BLaER1 treated with 17β-estradiol and CSF1 and Interleukin-3, amounts not matched to agents 10 nM and 100 nM (cell line): ENCODE results near the gene PLA2G4E.

Experiments used
- H3K27ac ChIP-seq, 11 experiments: shearing (Covaris generic); formaldehyde crosslinking; 2 replicates each; pipeline ENCODE4 v1.8.1; 2022
- H3K27me3 ChIP-seq, 11 experiments: shearing (Covaris generic); formaldehyde crosslinking; 2 replicates each; pipeline ENCODE4 v1.8.1; 2022
- H3K36me3 ChIP-seq, 11 experiments: shearing (Covaris generic); formaldehyde crosslinking; 2 replicates each; pipeline ENCODE4 v1.8.1; 2022
- H3K4me1 ChIP-seq, 10 experiments: shearing (Covaris generic); formaldehyde crosslinking; 2 replicates each; pipeline ENCODE4 v1.8.1; 2022
- H3K4me2 ChIP-seq, 11 experiments: shearing (Covaris generic); formaldehyde crosslinking; 2 replicates each; pipeline ENCODE4 v1.8.1; 2022
- H3K4me3 ChIP-seq, 10 experiments: shearing (Covaris generic); formaldehyde crosslinking; 2 replicates each; pipeline ENCODE4 v1.8.1; 2022
- H3K9ac ChIP-seq, 11 experiments: shearing (Covaris generic); formaldehyde crosslinking; 2 replicates each; pipeline ENCODE4 v1.8.1; 2022
- H3K9me3 ChIP-seq, 11 experiments: shearing (Covaris generic); formaldehyde crosslinking; replicated peaks in 1 of 11; 2 replicates each; pipeline ENCODE4 v1.8.1; 2022
- H4K20me1 ChIP-seq, 11 experiments: shearing (Covaris generic); formaldehyde crosslinking; 2 replicates each; pipeline ENCODE4 v1.8.1; 2022
- Cebpa-rat ChIP-seq, 11 experiments: shearing (Covaris generic); IDR thresholded peaks; 2 replicates each; pipeline ENCODE4 v1.8.1; 2022

PLA2G4E gene

GRCh38 chr15:42001236-42001635 is 19.6 kb downstream of the PLA2G4E start:
- H3K4me1 ChIP-seq: peaks cover 0 to 17% (median 7%) of the 10 kb centered on the region in 10 experiments; a peak in 11 of 20 replicates
- H3K4me2 ChIP-seq: no peak overlapping the region
- H3K4me3 ChIP-seq: no peak overlapping the region
- no peak for TF ChIP-seq Cebpa-rat (IDR thresholded peaks at IDR 0.05)
- H3K27me3 ChIP-seq: no peaks in the 10 kb centered on the region
- H3K27ac ChIP-seq: no peak overlapping the region
- H3K36me3 ChIP-seq: no peaks in the 10 kb centered on the region
- H4K20me1 ChIP-seq: no peaks in the 10 kb centered on the region; a peak in 1 of 22 replicates
- no peak overlapping the region for H3K9ac ChIP-seq
- no peaks in the 10 kb centered on the region for H3K9me3 ChIP-seq

- Histone ChIP-seq H3K27me3 (no peaks in the 10 kb centered on the region), H3K9ac (no peak overlapping the region), H3K36me3 (no peaks in the 10 kb centered on the region), H4K20me1 (no peaks in the 10 kb centered on the region; a peak in 1 of 22 replicates), H3K4me3 (no peak overlapping the region), H3K27ac (no peak overlapping the region), H3K4me2 (peak overlapping the region in 8 of 11 experiments; percentile 3 to 41 (median 34); a peak in 8 of 22 replicates), H3K9me3 (no peaks in the 10 kb centered on the region), H3K4me1 (peaks cover 0 to 10% (median 7%) of the 10 kb centered on the region in 10 experiments; a peak in 11 of 20 replicates)
- no peak for TF ChIP-seq Cebpa-rat (IDR thresholded peaks at IDR 0.05)
These were observed 21.3 kb downstream of the PLA2G4E start for GRCh38 chr15:41999290-42000285.

GRCh38 chr15:41997845-41998244 is 23.0 kb downstream of the PLA2G4E start:
- Histone ChIP-seq H3K27ac (no peak overlapping the region), H3K4me3 (no peak overlapping the region), H3K4me2 (no peak overlapping the region), H3K4me1 (peaks cover 0 to 10% (median 7%) of the 10 kb centered on the region in 10 experiments; a peak in 11 of 20 replicates), H3K36me3 (no peaks in the 10 kb centered on the region), H3K9me3 (no peaks in the 10 kb centered on the region), H3K27me3 (no peaks in the 10 kb centered on the region), H3K9ac (no peak overlapping the region), H4K20me1 (no peaks in the 10 kb centered on the region; a peak in 1 of 22 replicates)
- no peak for TF ChIP-seq Cebpa-rat (IDR thresholded peaks at IDR 0.05)

GRCh38 chr15:41996921-41997592 is 23.8 kb downstream of the PLA2G4E start:
- Histone ChIP-seq H3K4me1 (peaks cover 0 to 10% (median 7%) of the 10 kb centered on the region in 10 experiments; a peak in 11 of 20 replicates), H3K9ac (no peak overlapping the region), H4K20me1 (no peaks in the 10 kb centered on the region; a peak in 1 of 22 replicates), H3K27me3 (no peaks in the 10 kb centered on the region), H3K27ac (no peak overlapping the region), H3K36me3 (no peaks in the 10 kb centered on the region), H3K4me2 (no peak overlapping the region), H3K4me3 (no peak overlapping the region), H3K9me3 (no peaks in the 10 kb centered on the region)
- no peak for TF ChIP-seq Cebpa-rat (IDR thresholded peaks at IDR 0.05)

GRCh38 chr15:41996376-41996775 is 24.5 kb downstream of the PLA2G4E start:
- peaks cover 0 to 10% (median 7%) of the 10 kb centered on the region in 10 experiments; a peak in 11 of 20 replicates for H3K4me1 ChIP-seq
- H3K27ac ChIP-seq: no peak overlapping the region
- no peak overlapping the region for H3K4me3 ChIP-seq
- no peak for TF ChIP-seq Cebpa-rat (IDR thresholded peaks at IDR 0.05)
- H4K20me1 ChIP-seq: no peaks in the 10 kb centered on the region; a peak in 1 of 22 replicates
- H3K9ac ChIP-seq: no peak overlapping the region
- no peaks in the 10 kb centered on the region for H3K27me3 ChIP-seq
- no peaks in the 10 kb centered on the region for H3K9me3 ChIP-seq
- no peak overlapping the region for H3K4me2 ChIP-seq
- H3K36me3 ChIP-seq: no peaks in the 10 kb centered on the region

GRCh38 chr15:41995476-41995855 is 25.4 kb downstream of the PLA2G4E start:
- Histone ChIP-seq H3K9me3 (no peaks in the 10 kb centered on the region), H3K4me1 (peaks cover 0 to 10% (median 7%) of the 10 kb centered on the region in 10 experiments; a peak in 11 of 20 replicates), H4K20me1 (no peaks in the 10 kb centered on the region), H3K27ac (no peak overlapping the region), H3K27me3 (no peaks in the 10 kb centered on the region), H3K4me3 (no peak overlapping the region), H3K4me2 (no peak overlapping the region), H3K9ac (no peak overlapping the region), H3K36me3 (no peaks in the 10 kb centered on the region)
- no peak for TF ChIP-seq Cebpa-rat (IDR thresholded peaks at IDR 0.05)

- no peaks in the 10 kb centered on the region for H3K36me3 ChIP-seq
- H3K9me3 ChIP-seq: no peaks in the 10 kb centered on the region
- no peaks in the 10 kb centered on the region for H4K20me1 ChIP-seq
- H3K9ac ChIP-seq: no peak overlapping the region
- peaks cover 0 to 12% (median 7%) of the 10 kb centered on the region in 10 experiments; a peak in 11 of 20 replicates for H3K4me1 ChIP-seq
- H3K27ac ChIP-seq: no peak overlapping the region
- no peaks in the 10 kb centered on the region for H3K27me3 ChIP-seq
- TF ChIP-seq Cebpa-rat (IDR thresholded peaks at IDR 0.05): no peak
- H3K4me2 ChIP-seq: no peak overlapping the region
- H3K4me3 ChIP-seq: no peak overlapping the region
These were observed 25.9 kb downstream of the PLA2G4E start for GRCh38 chr15:41994772-41995475.

GRCh38 chr15:41994171-41994650 is 26.6 kb downstream of the PLA2G4E start:
- Histone ChIP-seq H3K4me3 (no peak overlapping the region), H3K27me3 (no peaks in the 10 kb centered on the region), H4K20me1 (no peaks in the 10 kb centered on the region), H3K27ac (no peak overlapping the region), H3K36me3 (no peaks in the 10 kb centered on the region), H3K9me3 (no peaks in the 10 kb centered on the region), H3K4me2 (no peak overlapping the region), H3K4me1 (peaks cover 0 to 6% (median 2%) of the 10 kb centered on the region in 10 experiments; a peak in 9 of 20 replicates), H3K9ac (peak overlapping the region in 1 of 11 experiments; percentile 23; a peak in 1 of 22 replicates)
- TF ChIP-seq Cebpa-rat (IDR thresholded peaks at IDR 0.05): no peak
